HG02610 (cell line): ENCODE measurements around the gene ROBO1.
A peak's percentile ranks its signal among the peaks of the same experiment; 100 is the strongest.
"Not testable (repeated sequence)": the region's sequence is repeated elsewhere in the genome, so short reads cannot be mapped to it uniquely, and the experiment has no call there.

Experiments
- ATAC-seq: cut with Tn5 transposase; IDR thresholded peaks from one replicate; pipeline ENCODE4 v1.9.1; 2021; ENCODE audit warnings: mild to moderate bottlenecking, moderate library complexity; ENCODE audit not compliant: unreplicated experiment

The ROBO1 gene

GRCh38 chr3:79317551-79318518 lies 450.0 kb downstream of the ROBO1 start:
- no peak for ATAC-seq

- no peak for ATAC-seq
Measured at GRCh38 chr3:79314962-79315361, 452.8 kb downstream of the ROBO1 start.

GRCh38 chr3:79314544-79314943 lies 453.3 kb downstream of the ROBO1 start:
- ATAC-seq: no peak

GRCh38 chr3:79310016-79310415 lies 457.8 kb downstream of the ROBO1 start:
- ATAC-seq: no peak

GRCh38 chr3:79306934-79307570 lies 460.7 kb downstream of the ROBO1 start:
- ATAC-seq: no peak

GRCh38 chr3:79299949-79300635 lies 467.7 kb downstream of the ROBO1 start:
- not testable (repeated sequence) for ATAC-seq

- ATAC-seq: no peak
Measured at GRCh38 chr3:79297245-79297960, 470.4 kb downstream of the ROBO1 start.

GRCh38 chr3:79286882-79287281 lies 480.9 kb downstream of the ROBO1 start:
- no peak for ATAC-seq

GRCh38 chr3:79285871-79286270 lies 481.9 kb downstream of the ROBO1 start:
- no peak for ATAC-seq

- ATAC-seq: no peak
Measured at GRCh38 chr3:79285380-79285779, 482.4 kb downstream of the ROBO1 start.

GRCh38 chr3:79284781-79285180 lies 483.0 kb downstream of the ROBO1 start:
- ATAC-seq: peak; percentile 50

- no peak for ATAC-seq
Measured at GRCh38 chr3:79278681-79279080, 489.1 kb downstream of the ROBO1 start.

GRCh38 chr3:79268422-79268821 lies 499.4 kb downstream of the ROBO1 start:
- no peak for ATAC-seq

GRCh38 chr3:79264892-79265291 lies 502.9 kb downstream of the ROBO1 start:
- no peak for ATAC-seq

GRCh38 chr3:79263423-79263822 lies 504.4 kb downstream of the ROBO1 start:
- no peak for ATAC-seq

GRCh38 chr3:79258479-79258878 lies 509.3 kb downstream of the ROBO1 start:
- ATAC-seq: no peak

GRCh38 chr3:79257791-79258190 lies 510.0 kb downstream of the ROBO1 start:
- ATAC-seq: no peak

GRCh38 chr3:79255702-79256101 lies 512.1 kb downstream of the ROBO1 start:
- ATAC-seq: no peak

- no peak for ATAC-seq
Measured at GRCh38 chr3:79255292-79255691, 512.5 kb downstream of the ROBO1 start.

GRCh38 chr3:79253704-79254103 lies 514.1 kb downstream of the ROBO1 start:
- ATAC-seq: no peak

- no peak for ATAC-seq
Measured at GRCh38 chr3:79253271-79253670, 514.5 kb downstream of the ROBO1 start.
